SHP77 treated with DMSO at 0.1 percent for 48 hours (cell line): Measurements from ENCODE around the gene PTMA.
"Not testable (repeated sequence)": the region's sequence is repeated elsewhere in the genome, so short reads cannot be mapped to it uniquely, and the experiment has no call there.

ENCODE experiments used
- DNase-seq: peaks from one replicate; lab custom pipeline; 2025; lab: John Stamatoyannopoulos, UW

PTMA gene

GRCh38 chr2:231696004-231696367, 12.3 kb upstream of the PTMA start:
- no peak for DNase-seq

- no peak for DNase-seq
These were observed 9.3 kb upstream of the PTMA start for GRCh38 chr2:231699006-231699405.

DNA sequence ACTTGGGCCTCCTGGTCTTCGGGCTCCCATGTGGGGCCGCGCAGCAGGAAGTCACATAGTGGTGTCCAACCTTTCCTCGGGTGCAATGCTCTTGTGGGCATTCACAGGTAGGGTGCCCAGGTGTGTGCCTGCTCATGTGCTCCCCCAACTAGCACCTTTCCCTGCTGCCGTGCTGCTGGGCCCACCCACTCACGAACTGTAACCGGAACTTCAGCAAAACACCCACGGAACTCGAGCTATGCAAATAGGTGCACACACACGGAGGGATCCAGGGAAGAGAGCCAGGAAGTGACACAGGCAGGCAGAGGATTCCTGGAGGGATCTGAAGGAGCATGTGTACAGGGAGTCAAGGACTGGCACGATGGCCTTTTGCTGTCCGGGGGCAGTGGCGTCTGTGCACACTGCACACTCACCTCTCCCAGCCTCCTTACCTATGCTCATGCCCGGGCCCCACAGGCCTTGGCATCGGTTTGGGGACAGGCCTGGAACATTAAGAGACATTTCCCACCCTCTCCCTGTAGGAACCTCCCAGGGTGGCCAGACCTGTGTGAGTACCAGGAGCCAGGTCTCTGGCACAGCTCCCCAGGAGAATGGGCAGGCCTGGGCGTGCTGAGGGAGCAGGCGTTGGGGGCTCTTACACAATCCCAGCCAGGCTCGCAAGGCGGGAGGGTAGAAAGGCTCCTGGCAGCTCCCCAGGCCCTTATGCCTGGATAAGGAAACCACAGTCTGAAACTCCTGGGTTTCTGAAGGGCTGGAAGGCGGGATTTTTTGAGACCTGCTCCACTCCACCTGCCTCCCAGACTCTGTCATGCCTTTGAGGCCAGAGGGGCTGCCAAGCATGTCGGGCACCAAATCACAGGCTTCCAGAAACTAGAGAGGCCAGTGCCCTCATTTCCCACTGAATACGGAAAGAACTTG, 6.6 kb upstream of the PTMA start:
- DNase-seq: no peak

GRCh38 chr2:231704017-231704416, 4.3 kb upstream of the PTMA start:
- DNase-seq: no peak

GRCh38 chr2:231706731-231707624, 1.3 kb upstream of the PTMA start:
- DNase-seq: peak; percentile 98

DNA sequence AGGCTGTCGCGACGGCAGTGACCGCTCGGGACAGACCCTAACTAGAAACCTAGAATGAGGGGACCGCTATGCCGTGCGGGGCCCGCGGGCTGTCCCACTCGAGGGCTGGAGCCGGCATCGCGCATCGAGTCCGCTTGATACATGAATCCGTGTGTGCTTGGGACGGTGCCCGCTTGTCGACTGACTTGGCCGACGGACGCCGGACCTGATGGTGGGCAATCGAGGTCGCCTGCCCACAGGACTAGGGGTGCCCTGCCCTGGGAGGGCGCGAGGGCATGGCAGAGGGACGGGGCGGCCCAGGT, 749 bp upstream of the PTMA start:
- DNase-seq: no peak

- no peak for DNase-seq
These were observed 679 bp downstream of the PTMA start for GRCh38 chr2:231708773-231709635.

GRCh38 chr2:231709636-231709980, 1.3 kb downstream of the PTMA start:
- DNase-seq: no peak

DNA sequence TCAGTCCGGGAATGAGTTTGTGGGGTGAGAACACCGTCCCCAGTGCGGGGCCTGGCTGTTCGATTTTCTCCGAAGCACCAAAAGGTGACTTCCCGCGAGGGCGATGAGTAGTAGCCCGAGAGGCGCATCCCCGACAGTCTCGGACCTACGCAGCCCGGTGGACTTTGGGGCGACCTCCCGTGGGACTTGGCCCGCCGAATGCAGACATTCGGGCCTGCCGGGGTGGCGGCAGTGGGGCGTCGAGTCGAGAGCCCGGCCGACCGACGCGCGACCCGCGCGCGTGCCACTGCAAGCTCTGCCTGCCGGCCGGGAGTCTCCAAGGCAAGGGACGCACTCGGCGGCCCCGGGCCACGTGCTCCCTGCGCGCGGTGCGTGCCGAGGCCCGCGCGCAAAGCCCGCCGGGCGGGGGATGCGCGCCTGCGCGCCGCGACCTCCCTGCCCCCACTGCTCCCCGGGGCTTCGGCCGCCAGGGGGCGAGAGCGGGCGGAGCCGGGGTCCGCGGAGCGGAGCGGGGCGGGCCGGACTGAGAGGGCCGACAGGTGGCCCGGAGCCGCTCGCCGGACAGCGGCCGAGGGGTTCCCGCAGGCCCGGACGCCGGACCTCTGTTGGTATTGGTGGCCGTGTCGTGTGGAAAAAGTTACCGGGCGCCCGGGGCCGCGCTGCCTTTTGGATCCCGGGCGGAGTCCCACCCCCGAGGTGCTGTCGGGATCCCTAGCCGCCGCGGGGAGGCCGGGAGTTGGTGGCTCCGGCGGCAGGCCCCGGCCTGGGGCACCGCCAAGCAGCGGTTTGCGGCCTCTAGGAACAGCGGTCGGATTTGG, 1.9 kb downstream of the PTMA start:
- no peak for DNase-seq

DNA sequence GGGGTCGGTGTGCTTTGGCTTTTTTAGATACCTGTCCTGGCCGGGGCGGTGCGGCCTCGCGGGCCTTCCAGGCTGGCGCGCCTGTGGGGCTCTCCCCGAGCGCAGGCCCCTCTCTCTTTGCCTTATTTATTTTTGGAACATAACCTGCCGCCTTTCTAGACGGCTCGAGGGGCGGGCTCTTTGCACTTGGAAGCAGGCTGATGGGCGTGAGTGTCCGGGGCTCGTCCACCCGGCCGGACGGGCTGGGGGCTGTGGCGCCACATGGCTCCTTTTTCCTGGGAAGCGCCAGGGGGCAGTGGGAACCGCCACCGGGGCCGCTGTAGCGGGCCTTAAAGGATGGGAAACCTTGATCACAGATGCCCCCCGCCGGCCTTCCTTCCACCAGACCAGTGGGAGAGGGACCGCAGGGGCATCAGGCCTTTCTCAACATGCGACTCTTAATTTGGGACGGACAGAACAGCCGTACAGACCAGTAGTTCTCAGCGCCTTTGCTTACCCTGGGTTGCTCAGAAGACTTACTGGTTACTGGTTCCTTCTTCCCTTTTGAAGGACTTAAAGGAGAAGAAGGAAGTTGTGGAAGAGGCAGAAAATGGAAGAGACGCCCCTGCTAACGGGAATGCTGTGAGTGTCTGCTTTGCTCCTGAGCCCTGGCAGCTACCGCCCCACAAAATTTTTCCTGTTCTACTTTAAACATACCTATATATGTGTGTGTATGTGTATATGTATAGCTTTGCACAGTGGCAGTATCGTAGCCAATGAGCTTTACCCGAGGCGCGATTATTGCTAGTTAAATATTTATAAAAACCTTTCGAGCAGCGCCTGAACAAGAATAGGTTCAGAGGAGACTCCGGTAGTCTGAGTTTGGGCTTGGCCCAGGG, 2.7 kb downstream of the PTMA start:
- DNase-seq: no peak

DNA sequence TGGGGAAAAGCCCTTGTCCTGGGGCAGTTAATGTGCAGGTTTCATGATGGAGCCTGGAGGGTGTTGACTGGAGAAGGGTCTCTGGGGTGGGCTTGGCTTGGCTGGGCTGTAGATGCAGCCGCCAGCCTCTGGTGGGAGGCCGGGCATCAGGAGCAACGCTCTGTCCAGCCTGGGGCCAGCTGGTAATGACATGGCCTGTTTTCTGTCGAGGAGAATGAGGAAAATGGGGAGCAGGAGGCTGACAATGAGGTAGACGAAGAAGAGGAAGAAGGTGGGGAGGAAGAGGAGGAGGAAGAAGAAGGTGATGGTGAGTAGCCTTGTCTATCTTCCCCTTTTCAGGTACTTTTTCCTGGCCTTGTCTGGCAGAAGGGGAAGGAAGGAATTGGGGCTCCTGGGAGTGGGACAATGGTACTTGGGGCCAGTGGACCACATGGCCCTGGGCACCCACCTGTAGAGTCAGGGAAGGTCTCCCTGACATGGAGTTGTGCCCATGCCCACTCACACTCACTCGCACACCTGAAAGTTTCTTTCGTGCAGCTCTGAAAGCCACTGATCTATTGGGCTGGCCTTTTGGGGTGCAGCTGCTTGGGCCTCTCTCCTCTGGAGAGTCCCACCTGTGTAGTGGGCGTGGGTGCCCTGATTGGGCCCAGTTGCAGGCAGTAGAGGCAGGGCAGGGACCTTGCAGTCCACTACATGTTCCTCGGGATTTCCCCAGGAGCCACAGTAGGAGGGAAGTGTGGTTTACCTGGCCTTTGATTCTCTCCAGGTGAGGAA, 3.5 kb downstream of the PTMA start:
- DNase-seq: no peak

GRCh38 chr2:231712451-231713021, 4.2 kb downstream of the PTMA start:
- DNase-seq: not testable (repeated sequence)

DNA sequence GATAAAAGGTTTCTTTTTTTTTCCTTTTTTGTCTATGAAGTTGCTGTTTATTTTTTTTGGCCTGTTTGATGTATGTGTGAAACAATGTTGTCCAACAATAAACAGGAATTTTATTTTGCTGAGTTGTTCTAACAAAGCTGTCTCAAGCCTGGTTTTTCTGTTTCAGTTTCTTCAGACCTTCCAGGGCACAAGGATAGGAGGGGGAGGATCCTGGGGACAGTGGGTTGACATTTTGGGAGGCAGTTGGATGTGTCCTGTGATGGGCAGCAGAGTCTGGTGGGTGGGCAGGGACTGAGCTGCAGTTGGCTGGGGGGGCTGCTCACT, 5.0 kb downstream of the PTMA start:
- DNase-seq: not testable (repeated sequence)

GRCh38 chr2:231713730-231714638, 5.7 kb downstream of the PTMA start:
- peak; percentile 65 for DNase-seq

GRCh38 chr2:231714639-231715498, 6.5 kb downstream of the PTMA start:
- peak; percentile 68 for DNase-seq

DNA sequence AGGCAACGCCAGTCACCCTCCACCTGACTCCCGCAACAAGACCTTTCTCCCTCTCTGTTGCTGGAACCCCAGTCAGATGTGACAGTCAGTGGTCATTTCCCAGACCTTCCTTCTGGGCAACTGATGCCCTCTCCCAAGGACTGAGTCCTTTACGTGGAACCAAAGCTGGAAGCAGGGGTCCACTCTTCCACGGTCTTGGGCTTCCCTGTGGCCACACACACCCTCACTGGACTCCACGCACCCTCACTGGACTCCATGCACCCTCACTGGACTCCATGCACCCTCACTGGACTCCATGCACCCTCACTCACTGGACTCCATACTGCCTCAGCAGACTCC, 7.1 kb downstream of the PTMA start:
- no peak for DNase-seq

GRCh38 chr2:231715988-231716616, 7.8 kb downstream of the PTMA start:
- DNase-seq: no peak
